Activated CD8-positive, alpha-beta memory T cell treated with anti-CD3 and anti-CD28 coated beads for 4 hours (primary cell): ENCODE results near the gene CERKL.

Source experiments
- DNase-seq, 2 donors: peaks; one replicate each; pipeline ENCODE4 v3.0.0-alpha.2; 2020; ENCODE audit warnings: low read depth in 2 of 2

The CERKL gene

GRCh38 chr2:181626671-181627070, 30.2 kb downstream of the CERKL start:
- DNase-seq: no peak

DNA sequence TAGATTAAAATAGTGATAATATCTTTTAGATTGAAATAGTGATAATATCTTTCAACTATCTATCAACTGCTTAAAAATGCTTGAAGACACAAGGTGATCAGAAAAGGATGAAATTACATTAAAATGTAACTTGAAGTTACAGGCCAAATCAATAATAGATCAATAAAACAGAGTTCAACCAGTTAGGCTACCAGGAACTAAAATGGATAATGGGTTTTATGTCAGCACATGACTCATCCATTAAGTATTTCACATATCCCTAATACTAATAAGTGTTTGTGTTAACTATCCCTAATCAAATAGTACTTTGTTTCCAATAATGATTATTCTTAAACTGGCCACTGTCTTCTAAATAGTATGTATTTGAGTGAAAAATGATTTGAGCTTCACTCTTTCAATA, 33.7 kb downstream of the CERKL start:
- no peak for DNase-seq

DNA sequence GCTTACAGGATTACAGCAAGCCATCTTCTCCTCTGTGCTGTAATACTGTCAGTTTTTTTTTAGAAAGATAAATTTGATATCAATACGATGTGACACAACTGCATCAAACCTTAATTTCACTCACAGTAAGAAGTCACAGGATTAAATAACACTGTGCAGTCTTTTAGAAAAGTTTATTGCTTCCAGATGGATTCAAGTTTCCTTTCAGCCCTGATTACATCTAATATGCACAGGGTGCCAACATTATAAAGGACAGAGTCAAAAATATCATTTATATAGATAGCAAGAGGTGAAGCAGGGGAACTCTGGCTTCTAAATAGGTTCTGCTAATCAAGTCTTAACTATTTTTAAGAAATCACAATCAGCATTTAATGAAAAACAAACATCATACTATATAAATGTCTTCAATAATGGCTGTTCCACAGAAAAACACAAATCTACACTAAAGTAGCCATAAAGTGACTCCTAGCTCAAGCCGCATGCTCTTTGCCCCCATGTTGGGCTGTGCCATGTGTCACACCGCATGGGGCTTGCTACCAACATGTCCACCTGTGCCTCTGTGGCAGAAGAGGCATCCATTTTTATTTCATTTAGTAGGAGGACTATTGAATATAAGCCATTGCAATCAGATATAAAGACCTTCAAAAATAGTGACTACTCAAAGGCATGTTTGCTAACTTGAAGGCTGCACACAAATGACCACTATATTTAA, 35.0 kb downstream of the CERKL start:
- DNase-seq: no peak

GRCh38 chr2:181619516-181619915, 37.4 kb downstream of the CERKL start:
- no peak for DNase-seq

DNA sequence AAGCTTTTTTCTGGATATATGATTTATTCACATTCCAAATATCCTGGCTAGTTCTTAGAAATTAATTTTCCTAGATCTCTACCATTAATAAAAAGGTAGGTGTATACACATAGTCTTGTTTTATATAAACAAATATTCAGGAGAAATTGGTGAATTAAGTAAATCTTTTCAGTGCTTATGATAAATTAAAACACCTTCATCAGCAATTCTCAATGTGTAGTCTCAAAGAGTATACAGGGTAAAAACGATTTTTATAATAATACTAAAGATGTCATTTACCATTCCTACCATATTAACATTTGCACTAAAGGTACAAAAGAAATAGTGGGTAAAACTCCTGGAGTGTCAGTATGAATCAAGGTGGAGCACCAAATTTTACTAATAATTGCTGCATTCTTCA, 40.2 kb downstream of the CERKL start:
- no peak for DNase-seq

- DNase-seq: no peak
These were observed 41.8 kb downstream of the CERKL start for GRCh38 chr2:181614874-181615638.

DNA sequence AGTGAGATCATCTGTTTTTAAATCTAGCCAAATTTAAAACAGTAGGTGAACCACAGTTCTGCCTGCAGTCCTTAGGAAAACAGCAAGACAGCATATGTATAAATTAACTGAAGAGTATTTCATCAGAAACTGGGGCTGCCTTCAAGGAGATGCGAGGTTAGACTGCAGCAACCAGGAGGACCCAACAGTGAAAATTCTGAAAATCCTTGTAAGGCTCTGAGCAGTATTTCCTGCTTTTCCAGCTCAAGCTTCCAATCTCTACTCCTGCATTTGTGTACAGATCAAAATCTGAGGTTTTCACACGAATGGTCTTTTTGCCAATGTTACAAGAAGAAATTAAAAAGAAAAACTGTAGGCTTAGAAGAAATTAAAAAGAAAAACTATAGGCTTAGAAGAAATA, 43.7 kb downstream of the CERKL start:
- DNase-seq: no peak

DNA sequence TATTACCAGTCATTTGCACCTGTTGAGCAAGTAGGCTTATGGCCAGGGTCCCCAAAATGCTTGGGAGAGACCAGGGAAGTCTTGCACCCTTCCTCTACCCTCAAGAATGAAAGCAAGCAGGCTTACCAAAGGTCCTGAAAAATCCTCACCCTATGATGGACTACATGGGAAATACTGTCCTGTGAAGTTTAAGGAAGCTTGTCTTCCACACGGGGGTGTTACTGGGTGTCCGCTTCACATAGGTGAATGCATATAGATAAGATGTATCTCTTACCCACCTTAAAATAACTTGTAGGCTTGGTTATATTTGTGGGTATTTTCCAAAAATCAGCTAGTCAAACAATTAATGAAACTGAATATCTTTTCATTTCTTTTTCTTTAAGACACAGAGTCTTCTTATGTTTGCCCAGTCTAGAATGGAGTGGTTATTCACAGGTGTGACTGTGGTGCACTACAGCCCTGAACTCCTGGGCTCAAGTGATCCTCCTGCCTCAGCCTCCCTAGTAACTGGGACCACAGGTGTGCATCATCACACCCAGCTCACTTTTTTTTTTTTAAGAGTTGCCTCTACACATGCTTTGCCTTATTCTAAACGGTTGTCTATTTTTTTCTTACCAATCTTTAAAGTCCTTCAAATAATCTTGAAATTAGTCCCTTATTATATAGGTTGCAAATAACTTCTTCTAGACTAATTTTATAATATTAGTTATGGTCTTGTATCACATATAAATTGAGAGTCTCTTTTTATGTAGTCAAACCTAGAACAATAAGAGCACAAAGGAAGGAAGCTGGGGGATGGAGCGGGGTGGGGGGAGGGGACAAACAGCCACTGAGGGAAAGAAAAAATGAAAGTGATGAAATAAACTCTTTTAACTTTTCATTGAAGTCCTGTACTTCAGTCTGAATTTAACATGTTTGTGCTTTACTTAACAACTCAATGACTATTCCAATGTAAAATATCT, 49.0 kb downstream of the CERKL start:
- no peak for DNase-seq

- DNase-seq: no peak
These were observed 50.7 kb downstream of the CERKL start for GRCh38 chr2:181605889-181606837.

GRCh38 chr2:181602017-181602416, 54.9 kb downstream of the CERKL start:
- DNase-seq: no peak

GRCh38 chr2:181596556-181596955, 60.3 kb downstream of the CERKL start:
- DNase-seq: no peak

DNA sequence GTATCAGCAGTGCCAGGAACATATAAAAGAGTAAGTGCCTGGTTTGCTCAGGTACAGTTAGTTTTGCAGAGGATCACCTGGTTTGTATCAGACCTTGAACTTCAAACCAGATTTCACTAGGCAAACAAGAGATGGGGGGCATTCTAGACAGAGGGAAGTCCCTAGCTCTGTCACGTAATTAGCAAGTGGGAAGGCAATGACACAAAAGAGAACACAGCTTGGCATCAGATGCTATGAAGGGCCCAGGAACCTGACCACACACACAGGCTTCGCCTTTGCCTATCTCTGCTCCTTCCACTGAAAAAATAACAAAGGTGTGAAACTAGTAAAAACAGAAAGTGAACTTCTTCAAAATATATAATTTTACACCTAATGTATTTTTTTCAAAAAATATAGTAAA, 62.6 kb downstream of the CERKL start:
- DNase-seq: no peak

DNA sequence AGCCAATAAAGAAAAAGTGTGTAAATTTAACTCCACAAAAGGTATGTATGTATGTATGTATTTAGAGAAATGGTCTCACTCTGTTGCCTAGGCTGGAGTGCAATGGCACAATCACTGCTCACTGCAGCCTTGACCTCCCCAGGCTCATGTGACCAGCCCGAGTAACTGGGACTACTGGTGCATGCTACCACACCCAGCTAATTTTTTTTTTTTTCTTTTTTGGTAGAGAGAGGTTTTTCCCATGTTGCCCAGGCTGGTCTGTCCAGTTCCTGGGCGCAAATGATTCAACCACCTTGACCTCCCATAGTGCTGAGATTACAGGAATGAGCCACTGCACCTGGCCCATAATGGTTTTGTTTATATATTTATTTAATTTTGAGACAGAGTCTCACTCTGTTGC, 67.1 kb downstream of the CERKL start:
- DNase-seq: no peak

GRCh38 chr2:181588546-181588945, 68.4 kb downstream of the CERKL start:
- no peak for DNase-seq

- no peak for DNase-seq
These were observed 70.3 kb downstream of the CERKL start for GRCh38 chr2:181586569-181587081.

- DNase-seq: no peak
These were observed 71.2 kb downstream of the CERKL start for GRCh38 chr2:181585732-181586131.

- no peak for DNase-seq
These were observed 75.4 kb downstream of the CERKL start for GRCh38 chr2:181581534-181581933.

- no peak for DNase-seq
These were observed 78.1 kb downstream of the CERKL start for GRCh38 chr2:181578829-181579228.

DNA sequence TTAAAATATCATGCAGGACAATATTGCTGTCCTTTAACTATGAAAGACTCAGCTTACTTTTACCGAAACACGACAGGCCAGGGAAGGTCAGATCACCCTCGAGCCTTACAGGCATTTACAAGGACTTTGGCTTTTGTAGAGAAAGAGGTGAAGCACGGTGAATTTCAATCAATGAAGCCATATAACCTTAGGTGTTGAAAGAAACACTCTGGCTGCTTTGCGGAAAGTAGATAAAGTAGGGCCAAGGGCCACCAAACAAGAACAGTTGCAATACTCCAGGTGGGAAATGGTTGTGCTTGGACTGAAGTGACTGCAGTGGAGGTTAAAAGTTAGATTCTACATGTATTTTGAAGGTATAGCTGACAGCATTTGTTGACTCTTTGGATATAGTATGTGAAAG, 80.5 kb downstream of the CERKL start:
- DNase-seq: no peak

DNA sequence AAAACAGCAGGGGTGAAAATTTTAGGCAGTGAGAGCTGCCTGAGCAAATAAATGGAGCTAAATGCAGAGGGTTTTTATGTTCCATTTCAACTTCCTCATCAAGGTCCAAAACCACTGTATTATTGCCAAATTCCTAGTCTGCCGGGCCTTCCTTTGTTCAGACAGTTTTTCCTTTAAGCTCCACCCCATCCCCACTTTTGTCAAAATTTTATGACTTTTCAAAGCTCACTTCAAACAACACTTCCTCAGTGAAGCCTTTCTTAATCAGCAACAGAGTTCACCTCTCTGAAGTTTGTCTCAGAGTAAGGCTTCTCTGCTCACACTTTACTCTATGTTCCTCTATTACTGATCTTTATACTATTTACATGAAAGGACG, 81.3 kb downstream of the CERKL start:
- DNase-seq: no peak
